Kidney glomerular epithelial cell (primary cell): Measurements from ENCODE around the gene CCDC137.
A peak's percentile ranks its signal among the peaks of the same experiment; 100 is the strongest.
"Not testable (repeated sequence)": the region's sequence is repeated elsewhere in the genome, so short reads cannot be mapped to it uniquely, and the experiment has no call there.

Experiments used
- DNase-seq: peaks from one replicate; lab custom pipeline; 2025; lab: John Stamatoyannopoulos, UW

The CCDC137 gene, protein sequence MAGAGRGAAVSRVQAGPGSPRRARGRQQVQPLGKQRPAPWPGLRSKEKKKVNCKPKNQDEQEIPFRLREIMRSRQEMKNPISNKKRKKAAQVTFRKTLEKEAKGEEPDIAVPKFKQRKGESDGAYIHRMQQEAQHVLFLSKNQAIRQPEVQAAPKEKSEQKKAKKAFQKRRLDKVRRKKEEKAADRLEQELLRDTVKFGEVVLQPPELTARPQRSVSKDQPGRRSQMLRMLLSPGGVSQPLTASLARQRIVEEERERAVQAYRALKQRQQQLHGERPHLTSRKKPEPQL

DNA sequence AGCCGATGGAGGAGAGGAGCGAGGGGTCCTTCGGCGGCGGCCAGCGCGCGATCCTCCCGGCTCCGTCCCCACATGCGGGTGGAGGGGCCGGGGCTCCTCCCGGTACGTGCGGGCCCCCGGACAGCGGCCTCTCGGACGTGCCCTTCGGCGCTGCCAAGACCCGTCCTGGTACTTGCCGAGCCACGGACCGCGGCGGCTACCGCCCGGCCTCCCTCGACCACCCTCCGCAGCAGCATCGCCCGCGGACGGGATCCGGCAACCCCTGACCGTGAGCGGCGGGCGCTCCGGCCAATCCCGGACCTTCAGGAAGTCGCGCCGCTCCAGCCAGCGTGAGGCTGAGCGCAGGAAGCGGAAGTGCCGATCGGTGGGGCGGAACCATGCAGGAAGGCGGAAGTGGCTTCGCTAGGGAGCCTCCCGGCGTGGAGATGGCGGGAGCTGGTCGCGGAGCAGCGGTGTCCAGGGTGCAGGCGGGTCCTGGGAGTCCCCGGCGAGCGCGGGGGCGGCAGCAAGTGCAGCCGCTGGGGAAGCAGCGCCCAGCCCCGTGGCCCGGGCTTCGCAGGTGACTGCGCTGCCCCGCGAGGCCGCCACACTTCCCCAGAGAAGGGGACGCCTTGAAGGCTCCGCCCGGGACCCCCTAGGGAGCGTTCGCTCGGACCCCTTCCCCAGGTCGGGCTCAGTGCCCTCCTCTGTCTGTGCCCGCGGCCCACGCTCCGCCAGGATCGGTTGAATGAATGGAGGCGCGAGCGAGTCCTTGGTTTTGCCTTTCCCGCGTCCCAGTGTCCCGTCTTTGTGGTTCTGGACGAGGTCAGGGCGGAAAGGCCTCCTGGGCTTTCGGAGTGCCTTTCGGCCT lies at the start of gene CCDC137, which contains the start of gene OXLD1:
Gene CCDC137 (plus strand): TSS at position 396 of the 850 bp plus-strand sequence. CDS start 30 bp downstream, at position 426.
Gene OXLD1 (minus strand): TSS at position 264 of the 850 bp plus-strand sequence. CDS start 28 bp downstream, at position 236.
- DNase-seq, result peak; percentile 85

DNA sequence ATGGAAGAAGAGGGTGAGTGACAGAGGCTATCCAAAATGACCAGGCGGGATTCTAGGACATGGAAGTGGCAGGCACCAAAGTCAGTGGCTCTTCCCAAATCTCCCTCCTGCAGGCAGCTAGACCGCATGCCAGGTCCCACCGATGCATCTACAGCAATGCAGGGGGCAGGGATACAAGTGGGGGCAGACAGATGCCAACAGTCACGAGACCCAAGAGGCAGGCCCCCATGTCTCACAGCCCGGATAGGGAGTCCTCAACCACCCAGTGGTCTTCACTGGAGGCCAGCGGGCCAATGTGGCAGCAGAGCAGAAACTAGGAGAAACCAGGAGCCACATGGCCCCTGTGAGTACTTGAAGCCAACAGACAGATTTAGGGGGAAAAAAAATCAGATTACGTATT lies 49.7 kb upstream of the CCDC137 start:
- DNase-seq, result no peak

DNA sequence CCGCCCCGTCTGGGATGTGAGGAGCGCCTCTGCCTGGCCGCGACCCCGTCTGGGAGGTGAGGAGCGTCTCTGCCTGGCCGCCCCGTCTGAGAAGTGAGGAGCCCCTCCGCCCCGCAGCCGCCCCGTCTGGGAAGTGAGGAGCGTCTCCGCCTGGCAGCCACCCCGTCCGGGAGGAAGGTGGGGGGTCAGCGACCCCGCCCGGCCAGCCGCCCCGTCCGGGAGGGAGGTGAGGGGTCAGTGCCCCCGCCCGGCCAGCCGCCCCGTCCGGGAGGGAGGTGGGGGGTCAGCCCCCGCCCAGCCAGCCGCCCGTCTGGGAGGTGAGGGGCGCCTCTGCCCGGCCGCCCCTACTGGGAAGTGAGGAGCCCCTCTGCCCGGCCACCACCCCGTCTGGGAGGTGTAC lies 48.2 kb upstream of the CCDC137 start:
- not testable (repeated sequence) for DNase-seq

DNA sequence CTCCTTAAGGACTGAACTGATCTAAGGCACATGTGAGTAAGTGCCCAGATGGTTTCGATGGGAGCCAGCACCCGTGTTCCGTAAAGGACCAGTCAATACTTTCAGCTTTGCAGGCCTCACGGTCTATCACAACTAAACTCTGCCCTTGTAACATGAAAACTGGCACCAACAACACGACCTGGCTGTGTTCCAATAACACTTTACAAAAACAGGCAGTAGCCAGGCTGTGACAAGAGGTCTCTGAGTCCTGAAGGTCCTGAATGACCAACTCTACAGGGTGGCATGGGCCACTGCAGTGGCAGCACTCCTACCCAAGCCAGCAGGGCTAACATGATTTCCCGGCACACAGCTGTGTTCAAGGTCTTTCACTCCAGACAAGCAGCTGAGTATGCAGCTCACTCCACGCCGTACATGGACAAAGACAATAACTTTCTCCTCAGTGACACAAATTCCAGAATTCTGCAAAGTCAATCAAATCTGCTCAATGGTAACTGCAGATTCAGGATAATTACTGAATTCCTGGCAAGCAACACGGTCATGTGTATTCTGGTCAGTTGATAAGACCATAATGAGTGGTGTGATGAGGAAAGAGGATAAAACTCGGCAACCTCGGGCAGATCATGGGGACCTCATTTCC lies 44.9 kb upstream of the CCDC137 start:
- no peak for DNase-seq

DNA sequence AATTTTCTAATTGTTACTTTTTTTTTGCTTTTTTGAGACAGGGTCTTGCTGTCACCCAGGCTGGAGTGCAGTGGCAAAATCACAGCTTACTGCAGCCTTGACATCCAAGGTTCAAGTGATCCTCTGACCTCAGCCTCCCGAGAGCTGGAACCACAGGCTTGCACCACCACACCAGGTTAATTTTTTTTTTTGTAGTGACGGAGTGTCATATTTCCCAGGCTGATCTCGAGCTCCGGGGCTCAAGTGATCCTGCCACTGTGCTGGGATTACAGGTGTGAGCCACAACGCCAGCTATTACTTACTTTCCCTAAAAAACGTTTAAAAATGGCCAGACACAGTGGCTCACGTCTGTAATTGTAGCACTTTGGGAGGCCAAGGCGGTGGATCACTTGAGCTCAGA lies 36.3 kb upstream of the CCDC137 start:
- no peak for DNase-seq

DNA sequence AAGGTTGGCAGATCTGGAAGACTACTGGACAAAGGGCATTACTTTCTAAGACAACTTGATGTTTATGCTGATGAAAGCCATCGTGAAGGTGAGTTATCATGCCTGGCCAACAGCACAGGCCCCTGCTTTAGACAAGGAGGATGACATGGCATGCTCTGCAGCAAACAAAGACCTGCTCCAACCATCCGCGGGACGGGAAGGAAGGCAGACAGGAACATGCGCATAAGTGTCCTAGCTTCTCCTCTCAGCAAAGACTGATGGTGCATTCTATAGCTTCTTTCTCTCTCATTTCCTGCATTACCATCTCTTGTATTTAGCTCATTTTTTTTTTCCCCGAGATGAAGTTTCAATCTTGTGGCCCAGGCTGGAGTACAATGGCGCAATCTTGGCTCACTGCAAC lies 35.1 kb upstream of the CCDC137 start:
- DNase-seq, result no peak

DNA sequence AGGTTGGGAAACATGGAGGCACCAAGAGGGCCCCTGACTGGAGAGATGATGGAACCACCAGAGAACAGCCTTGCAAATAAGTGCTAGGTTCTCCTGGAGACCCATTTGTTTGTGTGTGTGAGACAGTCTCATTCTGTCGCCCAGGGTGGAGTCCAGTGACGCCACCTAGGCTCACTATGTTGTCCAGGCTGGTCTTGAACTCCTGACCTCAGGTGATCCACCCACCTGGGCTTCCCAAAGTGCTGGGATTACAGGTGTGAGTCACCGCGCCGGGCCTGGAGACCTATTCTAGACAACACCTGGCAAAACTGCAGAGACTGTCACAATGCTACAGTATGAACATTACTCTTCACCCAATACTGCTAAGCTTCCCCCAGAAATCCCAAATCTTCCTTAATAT lies 31.1 kb upstream of the CCDC137 start:
- DNase-seq, result no peak

DNA sequence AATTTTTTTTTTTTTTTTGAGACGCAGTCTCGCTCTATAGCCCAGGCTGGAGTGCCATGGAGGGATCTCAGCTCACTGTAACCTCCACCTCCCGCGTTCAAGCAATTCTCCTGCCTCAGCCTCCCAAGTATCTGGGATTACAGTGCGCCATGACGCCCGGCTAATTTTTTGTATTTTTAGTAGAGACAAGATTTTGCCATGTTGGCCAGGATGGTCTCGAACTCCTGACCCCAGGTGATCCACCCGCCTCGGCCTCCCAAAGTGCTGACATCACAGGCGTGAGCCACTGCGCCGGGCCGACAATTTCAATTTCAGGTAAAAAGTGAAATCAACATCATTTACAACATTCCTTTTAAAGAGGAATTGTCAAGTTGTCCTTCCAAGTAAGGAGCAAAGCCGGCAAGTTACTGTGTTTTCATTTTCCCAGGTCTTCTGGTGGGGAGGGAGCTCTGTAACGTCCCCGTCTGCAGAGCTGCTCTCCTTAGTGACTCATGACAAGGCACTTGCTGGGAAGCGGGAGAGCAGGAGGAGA lies 30.5 kb upstream of the CCDC137 start:
- no peak for DNase-seq

DNA sequence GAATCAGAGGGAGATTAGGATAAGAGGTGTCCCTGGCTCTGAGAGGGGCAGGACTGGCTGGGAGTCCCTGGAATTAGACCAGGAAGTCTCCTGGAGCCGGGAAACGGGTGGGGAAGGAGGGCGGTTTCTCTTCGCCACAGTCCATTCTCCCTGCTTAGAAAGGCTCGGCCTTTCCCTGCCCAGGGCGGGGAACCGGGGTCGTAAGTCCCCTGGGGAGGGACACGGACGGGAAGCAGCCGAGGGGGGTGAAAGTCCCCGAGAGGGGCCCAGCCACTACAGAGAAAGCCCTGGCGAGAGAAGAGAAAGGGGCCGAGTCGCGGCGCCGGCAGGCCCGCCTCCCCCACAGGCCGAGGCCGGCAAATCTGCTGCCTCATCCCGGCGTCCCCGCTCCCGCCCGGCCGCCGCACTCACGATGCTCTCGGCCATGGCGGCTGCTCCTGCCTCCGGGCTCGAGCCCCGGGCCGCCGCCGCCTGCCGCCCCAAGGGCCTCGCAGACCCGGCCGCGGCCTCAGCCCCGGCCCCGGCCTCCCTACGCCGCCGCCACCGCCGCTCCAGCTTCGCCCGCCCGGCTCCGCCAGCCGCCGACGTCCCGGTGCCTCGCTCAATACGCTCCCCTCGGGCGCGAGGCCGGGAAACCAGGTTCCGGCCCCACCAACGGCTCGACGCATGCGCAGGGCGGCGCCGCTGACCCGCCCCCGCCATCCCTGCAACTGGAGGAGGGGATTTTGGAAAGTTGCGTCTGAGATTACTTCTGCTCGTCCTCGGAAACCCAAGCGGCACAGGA lies 29.8 kb upstream of the CCDC137 start, which contains the start of the genes NPLOC4 and TSPAN10:
Gene NPLOC4 (minus strand): TSS at position 608 of the 784 bp plus-strand sequence. CDS start 182 bp downstream, at position 426.
Gene TSPAN10 (plus strand): TSS at position 692 of the 784 bp plus-strand sequence. CDS start 5,217 bp downstream, outside the sequence.
- DNase-seq, result peak; percentile 72

DNA sequence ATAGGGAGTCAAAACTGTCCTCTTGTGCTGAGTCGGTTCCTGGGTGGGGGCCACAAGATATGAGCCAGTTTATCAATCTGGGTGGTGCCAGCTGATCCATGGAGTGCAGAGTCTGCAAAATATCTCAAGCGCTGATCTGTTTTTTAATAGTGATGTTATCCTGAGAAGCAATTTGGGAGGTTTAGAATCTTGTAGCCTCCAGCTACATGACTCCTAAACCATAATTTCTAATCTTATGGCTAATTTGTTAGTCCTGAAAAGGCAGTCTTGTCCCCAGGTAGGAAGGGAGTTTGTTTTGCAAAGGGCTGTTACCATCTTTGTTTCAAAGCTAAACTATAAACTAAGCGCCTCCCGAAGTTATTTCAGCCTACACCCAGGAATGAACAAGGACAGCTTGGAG lies 27.9 kb upstream of the CCDC137 start:
- DNase-seq, result no peak

DNA sequence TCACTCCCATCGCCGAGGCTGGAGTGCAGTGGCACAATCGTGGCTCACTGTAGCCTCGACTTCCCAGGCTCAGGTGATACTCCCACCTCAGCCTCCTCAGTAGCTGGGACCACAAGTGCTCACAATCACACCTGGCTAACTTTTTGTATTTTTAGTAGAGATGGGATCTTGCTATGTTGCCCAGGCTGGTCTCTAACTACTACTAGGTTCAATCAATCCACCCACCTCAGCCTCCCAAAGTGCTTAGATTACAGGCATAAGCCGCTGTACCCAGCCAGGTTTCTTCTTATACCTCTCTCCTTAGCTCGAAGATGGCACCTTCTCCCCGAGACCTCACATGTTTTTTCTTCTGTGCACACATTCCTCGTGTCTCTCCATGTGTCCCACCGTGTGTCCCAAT lies 26.5 kb upstream of the CCDC137 start:
- DNase-seq, result no peak

DNA sequence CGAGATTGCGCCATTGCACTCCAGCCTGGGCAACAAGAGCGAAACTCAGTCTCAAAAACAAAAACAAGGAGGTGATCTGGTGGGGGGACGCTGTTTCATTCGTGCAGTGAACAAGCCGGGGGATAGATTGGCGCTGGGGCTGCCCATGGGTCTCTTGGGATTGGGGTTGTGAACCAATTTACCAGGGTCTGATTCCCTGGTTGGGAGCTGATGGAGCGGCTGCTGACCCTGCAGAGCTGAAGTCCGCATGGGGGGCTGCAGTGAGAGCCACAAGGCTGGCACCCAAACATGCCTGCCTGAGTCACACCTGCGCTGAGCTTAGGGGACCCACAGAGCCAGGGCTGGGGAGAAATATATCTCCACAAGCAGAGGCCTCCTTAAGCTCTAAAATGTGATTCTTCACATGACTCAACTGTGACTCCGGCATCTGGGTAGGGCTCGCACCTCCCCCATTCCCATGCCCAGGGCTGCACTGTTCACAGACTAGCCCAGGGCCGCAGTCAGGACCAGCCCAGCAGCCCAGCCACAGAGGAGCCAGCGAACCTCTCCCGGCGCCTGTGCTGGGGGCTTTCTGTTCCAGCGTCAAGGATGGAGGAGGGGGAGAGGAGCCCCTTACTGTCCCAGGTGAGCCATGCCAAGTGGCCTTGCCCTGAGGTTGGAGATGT lies 24.6 kb upstream of the CCDC137 start:
- DNase-seq, result no peak

DNA sequence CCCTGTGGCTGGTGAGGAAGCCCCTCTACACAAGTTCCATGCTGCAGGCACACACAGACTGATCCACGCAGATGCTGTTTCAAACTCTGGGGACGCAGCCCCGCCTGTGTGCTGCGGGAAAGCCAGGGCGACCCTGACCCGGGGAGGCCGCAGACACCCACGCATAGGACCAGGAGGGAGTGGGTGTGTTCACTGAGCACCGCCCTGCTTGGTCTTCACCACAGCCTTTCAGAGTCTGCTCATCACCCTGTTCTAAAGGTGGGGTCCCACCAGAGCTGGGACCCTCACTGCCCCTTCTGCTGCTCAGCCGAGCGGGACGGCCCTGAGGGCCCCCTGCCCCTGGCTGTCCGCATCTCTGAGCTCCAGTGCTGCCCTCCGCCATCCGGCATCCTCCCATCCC lies 22.0 kb upstream of the CCDC137 start:
- no peak for DNase-seq

DNA sequence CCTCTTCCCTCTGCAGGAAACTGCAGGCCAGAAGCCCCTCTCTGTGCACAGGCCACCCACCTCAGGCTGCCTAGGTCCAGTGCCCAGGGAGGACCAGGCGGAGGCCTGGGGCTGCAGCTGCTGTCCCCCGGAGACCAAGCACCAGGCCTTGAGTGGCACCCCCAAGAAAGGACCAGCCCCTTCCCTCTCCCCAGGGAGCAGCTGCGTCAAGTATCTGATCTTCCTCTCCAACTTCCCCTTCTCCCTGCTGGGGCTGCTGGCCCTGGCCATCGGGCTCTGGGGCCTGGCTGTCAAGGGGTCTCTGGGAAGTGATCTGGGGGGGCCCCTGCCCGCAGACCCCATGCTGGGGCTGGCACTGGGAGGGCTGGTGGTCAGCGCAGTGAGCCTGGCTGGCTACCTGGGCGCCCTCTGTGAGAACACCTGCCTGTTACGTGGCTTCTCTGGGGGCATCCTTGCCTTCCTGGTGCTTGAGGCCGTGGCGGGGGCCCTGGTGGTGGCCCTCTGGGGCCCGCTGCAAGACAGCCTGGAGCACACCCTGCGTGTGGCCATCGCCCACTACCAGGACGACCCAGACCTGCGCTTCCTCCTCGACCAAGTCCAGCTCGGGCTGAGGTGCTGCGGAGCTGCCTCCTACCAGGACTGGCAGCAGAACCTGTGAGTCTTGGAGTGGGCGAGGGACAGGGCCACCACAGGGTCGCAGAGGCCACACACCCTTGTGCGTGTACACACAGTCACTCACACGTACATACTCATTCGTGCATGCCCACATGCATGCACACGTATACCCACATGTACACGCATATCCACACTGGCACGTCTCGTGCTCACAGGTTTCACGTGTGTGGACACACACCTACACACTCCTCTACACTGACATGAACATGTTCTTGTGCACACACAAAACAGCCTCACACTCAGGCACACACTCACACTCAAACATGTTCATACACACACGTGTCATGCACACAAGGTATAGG lies 21.3 kb upstream of the CCDC137 start:
- DNase-seq, result no peak

DNA sequence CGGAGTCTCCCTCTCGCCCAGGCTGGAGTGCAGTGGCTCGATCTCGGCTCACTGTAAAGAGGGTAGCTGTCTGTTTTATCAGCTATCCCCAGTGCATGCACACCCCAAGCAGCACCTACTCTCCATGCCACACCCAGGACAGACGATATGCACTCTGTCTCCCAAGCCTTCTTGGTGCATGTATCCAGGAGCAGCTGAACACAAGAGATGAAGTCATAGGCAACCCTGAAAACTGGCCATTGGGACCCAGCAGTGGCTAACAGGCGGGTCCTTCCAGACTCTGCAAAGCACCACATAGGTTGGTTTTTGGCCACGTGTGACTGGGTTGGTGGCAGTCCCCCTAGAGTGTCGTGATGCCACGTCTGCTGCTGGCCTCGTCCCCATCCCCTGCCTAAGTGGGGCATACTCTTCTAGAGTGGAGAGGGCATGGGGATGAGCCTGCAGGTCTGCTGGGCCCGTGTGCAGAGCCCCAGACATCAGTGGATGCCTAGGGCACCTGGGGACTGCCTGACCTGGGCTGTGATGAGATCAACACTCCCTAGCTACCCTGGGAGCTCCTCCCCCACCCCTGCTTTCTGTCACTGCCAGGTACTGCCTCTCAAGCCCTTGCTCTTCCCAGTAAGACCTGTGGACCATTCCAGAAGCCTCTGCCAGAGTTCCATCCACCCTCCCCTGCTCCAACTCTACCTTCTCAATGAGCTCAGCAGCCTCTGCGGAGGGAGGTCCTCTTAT lies 19.5 kb upstream of the CCDC137 start:
- no peak for DNase-seq

DNA sequence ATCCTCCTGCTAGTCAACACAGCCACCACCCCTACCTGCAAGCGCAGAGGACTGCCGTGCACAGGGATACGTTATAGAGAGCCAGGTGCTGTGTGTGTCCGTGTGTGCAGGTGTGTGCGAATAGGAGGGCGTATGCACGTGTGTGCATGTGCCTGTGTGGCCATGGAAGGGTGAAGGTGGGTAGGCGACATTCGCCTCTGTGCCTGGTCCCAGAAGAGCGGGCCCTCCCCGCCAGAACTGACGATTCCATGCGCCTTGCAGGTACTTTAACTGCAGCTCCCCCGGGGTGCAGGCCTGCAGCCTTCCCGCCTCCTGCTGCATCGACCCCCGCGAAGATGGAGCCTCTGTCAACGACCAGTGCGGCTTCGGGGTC lies 18.9 kb upstream of the CCDC137 start:
- no peak for DNase-seq

DNA sequence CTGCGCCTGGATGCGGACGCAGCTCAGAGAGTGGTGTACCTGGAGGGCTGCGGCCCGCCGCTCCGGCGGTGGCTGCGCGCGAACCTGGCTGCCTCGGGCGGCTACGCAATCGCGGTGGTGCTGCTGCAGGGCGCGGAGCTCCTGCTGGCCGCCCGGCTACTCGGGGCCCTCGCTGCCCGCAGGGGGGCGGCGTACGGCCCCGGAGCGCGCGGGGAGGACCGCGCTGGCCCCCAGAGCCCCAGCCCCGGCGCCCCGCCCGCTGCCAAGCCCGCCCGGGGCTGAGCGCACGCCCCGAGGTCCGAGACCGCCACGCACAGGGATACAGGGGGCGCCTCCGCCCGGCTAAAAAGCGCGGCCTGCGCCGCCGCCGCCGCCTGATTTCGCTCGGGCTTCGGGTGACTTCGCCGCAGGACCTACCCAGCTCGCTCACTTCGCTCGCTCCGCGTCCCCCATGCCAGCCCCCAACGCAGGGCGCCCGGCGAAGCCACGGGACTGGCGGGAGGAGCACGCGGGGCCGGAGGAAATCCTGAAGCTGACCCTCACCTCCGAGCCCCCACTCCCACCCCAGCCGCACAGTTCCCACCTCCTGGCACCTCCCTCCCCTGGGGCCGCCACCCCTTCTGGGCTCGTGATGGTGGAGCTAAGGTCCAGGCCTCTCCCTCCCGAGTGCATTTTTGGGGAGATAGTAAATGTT lies 18.4 kb upstream of the CCDC137 start:
- no peak for DNase-seq

DNA sequence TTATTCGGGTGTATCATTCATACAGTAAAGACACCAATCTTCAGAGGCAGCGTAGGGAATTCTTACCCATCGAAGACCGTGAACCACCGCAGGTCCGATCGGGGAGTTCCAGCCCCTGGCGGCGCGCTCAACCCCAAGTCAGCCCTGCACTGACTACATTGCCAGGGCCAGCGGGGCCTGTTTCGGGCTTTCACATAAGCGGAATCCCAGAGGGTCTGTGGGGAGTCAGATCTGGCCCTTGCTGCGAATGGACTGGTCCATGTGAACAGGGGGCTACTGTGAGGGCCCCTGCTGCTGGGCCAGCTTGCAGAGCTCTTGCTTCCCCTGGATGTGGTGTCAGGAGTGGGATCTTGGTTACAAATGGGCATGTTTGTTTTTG lies 17.8 kb upstream of the CCDC137 start:
- DNase-seq, result no peak
